Choroid plexus epithelial cell (primary cell): ENCODE data around the gene OSBPL5.

Source experiments
- DNase-seq: peaks from one replicate; pipeline ENCODE4 v3.0.0-alpha.2; 2010; ENCODE audit warnings: low read depth
- H3K4me3 ChIP-seq: 2 replicates; pipeline ENCODE4 v1.5.1; 2011; ENCODE audit warnings: low read depth, mild to moderate bottlenecking, control low read depth, low read length, moderate library complexity
- TF ChIP-seq, protein P1 (sequence below): conservative IDR thresholded peaks from 2 replicates; pipeline ENCODE4 v1.5.1; 2011; ENCODE audit warnings: low read depth, mild to moderate bottlenecking, control low read depth, inconsistent platforms, low read length, moderate library complexity

Gene OSBPL5

DNA sequence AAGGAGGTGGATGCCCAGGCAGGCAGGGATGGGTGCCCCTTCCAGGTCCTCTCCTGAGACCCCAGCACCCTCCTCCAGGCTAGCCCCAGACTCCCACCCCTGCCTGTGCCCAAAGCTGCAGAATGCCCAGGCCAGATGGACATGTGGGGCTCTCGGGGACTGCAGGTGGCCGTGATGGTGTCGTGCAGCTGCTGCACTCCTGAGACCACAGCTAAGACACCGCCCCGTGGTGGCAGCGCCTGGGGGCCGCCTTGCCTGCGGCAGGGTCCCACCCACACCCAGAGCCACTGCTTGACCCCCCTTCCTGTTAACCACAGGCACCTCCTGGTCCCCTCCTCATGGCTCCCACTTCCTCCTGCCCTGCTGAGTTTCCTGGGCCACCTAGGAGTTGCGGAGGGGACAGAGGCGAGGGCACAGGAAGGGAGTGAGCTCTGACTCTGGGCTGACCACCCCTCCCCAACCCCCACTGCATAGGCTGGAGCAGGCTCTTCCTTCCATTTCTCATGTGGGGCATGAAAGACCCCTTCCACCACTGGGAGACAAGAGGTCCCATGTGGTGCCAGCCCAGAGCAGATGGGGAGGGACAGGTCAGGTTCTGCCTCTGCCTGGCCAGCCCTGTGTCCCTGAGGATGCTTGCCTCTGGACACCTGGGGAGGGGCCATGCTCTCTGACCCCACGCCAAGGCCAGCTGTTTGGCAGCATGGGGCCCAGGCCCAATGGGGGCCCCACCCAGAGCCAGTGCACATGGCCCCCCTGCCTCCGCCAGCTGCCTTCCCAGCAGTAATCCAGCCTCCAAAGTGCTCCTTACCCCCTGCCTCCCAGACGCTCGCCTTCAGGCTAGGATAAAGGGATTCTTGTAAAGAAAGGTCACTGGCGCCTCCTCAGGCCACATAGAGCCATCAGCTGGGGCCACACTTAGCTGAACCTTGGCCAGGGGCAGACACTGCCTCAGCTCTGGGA lies 29.3 kb downstream of the OSBPL5 start:
- H3K4me3 ChIP-seq = no peak overlapping the region
- TF ChIP-seq, protein P1, sequence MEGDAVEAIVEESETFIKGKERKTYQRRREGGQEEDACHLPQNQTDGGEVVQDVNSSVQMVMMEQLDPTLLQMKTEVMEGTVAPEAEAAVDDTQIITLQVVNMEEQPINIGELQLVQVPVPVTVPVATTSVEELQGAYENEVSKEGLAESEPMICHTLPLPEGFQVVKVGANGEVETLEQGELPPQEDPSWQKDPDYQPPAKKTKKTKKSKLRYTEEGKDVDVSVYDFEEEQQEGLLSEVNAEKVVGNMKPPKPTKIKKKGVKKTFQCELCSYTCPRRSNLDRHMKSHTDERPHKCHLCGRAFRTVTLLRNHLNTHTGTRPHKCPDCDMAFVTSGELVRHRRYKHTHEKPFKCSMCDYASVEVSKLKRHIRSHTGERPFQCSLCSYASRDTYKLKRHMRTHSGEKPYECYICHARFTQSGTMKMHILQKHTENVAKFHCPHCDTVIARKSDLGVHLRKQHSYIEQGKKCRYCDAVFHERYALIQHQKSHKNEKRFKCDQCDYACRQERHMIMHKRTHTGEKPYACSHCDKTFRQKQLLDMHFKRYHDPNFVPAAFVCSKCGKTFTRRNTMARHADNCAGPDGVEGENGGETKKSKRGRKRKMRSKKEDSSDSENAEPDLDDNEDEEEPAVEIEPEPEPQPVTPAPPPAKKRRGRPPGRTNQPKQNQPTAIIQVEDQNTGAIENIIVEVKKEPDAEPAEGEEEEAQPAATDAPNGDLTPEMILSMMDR = no peak
- no peak for DNase-seq

DNA sequence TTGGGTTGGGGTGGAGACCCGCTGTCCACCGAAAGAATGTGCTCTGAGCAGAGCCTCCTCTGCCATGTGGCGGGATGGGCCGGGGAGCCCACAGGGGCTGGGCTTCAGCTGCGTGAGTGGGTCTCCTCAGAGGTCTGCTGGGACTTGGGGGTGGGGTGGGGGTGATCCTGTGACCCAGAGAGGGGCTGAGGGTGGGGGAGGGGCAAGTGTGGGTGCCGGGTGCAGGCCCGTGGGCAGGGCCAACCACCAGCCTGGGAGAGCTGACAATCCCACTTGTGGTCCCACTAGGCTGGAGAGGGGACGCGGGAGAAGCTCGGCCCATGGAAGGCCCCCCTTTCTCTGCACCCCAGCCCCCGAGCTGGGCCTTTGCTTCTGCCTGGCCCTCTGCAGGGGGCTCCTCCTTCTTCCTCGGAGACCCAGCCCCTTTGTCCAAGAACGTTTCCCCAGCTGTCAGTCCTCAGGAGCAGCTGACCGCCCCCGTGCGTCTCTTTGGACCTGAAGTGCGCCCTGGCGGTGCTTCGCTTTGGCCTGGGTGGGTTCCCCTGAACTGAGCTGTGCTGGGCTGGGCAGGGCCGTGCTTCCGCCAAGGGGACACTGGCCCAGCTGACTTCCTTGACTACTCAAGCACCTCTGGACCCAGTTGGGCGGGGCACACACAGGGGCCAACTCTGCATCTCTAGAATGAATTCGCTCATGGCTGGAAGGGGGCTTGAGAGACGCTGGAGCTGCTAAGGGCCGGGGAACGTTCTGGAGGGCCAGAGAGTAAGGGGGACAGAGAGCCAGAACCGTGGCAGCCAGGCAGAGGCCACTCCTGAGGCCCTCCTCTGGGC lies 30.2 kb downstream of the OSBPL5 start:
- TF ChIP-seq, protein P1 = no peak
- DNase-seq = no peak
- no peak overlapping the region for H3K4me3 ChIP-seq

DNA sequence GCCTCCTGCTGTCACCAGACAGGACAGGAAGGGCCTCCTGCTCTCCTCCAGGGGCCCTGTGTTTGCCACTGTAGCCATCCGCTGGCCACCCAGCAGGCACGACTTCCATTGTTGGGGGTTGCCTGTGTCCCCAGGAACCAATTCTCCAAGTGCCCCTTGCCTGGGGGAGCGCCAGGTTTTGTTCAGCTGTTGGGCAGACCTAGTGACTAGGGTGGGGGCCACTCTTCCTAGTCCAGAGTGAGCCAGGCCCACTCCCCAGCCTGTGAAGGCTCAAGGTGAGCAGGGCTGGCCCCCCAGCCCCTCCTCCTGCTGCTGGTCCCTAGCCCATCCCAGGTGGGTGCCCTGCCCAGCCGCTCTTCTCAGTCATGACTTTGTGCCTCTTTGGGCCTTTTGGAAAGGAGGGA lies 30.9 kb downstream of the OSBPL5 start:
- no peak overlapping the region for H3K4me3 ChIP-seq
- TF ChIP-seq, protein P1 = no peak
- DNase-seq = no peak

DNA sequence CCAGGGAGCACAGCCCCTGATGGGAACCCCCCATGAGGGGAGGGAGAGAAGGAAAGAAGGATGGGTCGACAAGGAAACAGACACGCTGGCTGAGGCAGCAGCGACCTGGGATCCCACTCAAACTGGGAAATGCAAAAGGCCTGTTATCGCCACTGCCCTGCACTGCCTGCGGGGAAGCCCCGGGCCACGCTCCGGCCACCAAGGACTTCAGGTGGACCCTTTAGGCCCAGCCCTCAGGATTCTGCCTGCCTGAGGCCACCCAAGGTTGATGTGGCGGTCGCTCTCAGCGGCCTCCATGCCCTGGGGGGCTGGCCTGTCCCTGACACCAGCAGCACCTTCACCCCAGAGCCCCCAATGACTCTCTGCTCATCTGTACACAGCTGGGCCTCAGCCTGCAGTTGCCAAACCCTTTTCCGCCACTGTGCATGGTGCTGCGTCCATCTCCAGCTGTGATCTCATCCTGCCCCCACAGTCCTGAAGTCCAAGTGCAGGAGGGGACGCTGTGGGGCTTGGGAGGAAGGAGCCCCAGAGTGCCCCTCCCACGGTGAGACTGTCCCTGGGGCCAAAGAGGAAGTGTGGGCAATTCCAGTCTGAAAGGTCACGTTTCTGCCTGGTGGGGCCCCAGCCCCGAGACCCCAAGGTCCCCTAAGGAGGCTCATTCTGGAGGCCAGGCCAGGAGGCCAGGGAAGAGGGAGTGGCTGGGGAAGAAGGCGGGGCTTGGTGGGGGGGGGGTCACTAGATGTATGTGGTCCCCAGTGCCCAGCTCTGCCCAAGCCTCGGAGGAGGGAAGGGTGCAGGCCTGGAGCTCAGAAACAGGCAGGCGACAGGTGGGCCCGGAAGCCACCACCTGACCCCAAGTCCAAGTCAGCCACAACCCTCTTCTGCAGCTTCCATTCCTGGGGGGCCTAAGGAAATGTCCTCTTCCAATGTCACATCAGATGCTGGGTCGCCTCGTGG lies 31.6 kb downstream of the OSBPL5 start:
- no peak overlapping the region for H3K4me3 ChIP-seq
- TF ChIP-seq, protein P1 = no peak
- no peak for DNase-seq

DNA sequence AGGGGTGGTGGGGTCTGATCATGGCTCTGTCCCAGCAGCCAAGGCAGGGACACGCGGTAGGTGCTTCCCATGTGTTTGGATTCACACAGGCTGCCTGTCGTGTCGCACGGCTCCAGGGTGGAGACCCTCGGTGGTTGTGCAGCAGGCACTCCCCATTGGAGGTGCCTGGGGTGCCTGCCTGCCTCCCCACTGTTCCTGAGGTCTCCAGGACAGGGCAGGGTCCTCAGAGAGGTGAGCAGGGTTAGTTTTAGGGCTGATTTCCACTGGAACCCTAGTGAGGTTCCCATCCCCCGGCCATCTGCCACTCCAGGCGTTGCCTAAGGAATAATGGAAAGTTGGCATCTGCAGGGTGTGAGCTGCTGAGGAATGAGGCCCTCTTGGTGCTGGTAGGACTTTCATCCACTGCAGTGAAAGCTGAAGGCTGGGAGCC lies 32.3 kb downstream of the OSBPL5 start:
- no peak for DNase-seq
- no peak overlapping the region for H3K4me3 ChIP-seq
- TF ChIP-seq, protein P1 = no peak

DNA sequence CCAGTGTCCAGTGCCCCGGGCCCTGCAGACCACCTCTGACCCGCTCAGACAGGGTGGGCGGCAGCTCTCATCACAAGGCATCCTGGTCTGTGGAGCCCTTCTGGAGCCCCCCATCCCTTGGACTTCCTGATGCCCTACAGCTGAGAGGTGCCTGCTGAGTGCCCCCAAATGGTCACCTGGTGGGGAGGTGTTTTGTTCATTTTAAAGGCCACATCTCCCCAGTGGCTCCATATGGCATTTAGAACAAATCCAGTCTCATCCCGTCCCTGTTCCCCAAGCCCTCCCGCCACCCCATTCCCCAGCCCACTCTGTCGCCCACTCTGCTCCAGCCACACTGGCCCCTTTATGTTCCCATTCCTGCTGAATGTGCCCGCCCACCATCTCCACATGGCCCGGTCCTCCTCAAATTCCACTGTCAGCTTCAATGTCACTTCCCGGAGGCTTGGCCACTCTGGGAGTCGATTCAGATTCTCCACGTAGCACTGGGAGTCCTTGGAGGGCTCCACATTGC lies 32.8 kb downstream of the OSBPL5 start:
- no peak for DNase-seq
- TF ChIP-seq, protein P1 = no peak
- H3K4me3 ChIP-seq = no peak overlapping the region
